T1000 (cell line): Measurements from ENCODE around the gene GBP7.
"Not testable (repeated sequence)": the region's sequence is repeated elsewhere in the genome, so short reads cannot be mapped to it uniquely, and the experiment has no call there.

Source experiments
- DNase-seq: peaks from one replicate; lab custom pipeline; 2025; ENCODE audit warnings: mixed read lengths; lab: John Stamatoyannopoulos, UW

Gene GBP7

GRCh38 chr1:89175601-89176256 is at the start of gene GBP7:
GBP7 (minus strand) TSS chr1:89176003; CDS start chr1:89171935, 4,068 bp downstream.
- DNase-seq = no peak

- DNase-seq = no peak
These were observed 45.5 kb upstream of the GBP7 start for GRCh38 chr1:89221341-89221740.

- DNase-seq = not testable (repeated sequence)
These were observed 44.0 kb upstream of the GBP7 start for GRCh38 chr1:89219851-89220250.

GRCh38 chr1:89218941-89219340 is 43.1 kb upstream of the GBP7 start:
- not testable (repeated sequence) for DNase-seq

- no peak for DNase-seq
These were observed 37.5 kb upstream of the GBP7 start for GRCh38 chr1:89213347-89213746.

GRCh38 chr1:89211035-89211634 is 35.3 kb upstream of the GBP7 start:
- DNase-seq = no peak

GRCh38 chr1:89206373-89206772 is 30.6 kb upstream of the GBP7 start:
- DNase-seq = no peak

GRCh38 chr1:89203166-89203565 is 27.4 kb upstream of the GBP7 start:
- no peak for DNase-seq

GRCh38 chr1:89201106-89201794 is 25.4 kb upstream of the GBP7 start:
- DNase-seq = no peak

GRCh38 chr1:89200663-89201062 is 24.9 kb upstream of the GBP7 start:
- no peak for DNase-seq

GRCh38 chr1:89199525-89200031 is 23.8 kb upstream of the GBP7 start:
- no peak for DNase-seq

GRCh38 chr1:89198491-89199072 is 22.8 kb upstream of the GBP7 start, which contains the start of gene GBP4:
GBP4 (minus strand) TSS chr1:89198942; CDS start chr1:89198834, 108 bp downstream.
- DNase-seq = no peak

GRCh38 chr1:89198081-89198480 is 22.3 kb upstream of the GBP7 start:
- DNase-seq = no peak

- no peak for DNase-seq
These were observed 19.7 kb upstream of the GBP7 start for GRCh38 chr1:89195476-89195875.

GRCh38 chr1:89191314-89191713 is 15.5 kb upstream of the GBP7 start:
- DNase-seq = no peak

- no peak for DNase-seq
These were observed 14.2 kb upstream of the GBP7 start for GRCh38 chr1:89190017-89190416.

- DNase-seq = no peak
These were observed 3.5 kb upstream of the GBP7 start for GRCh38 chr1:89179343-89179742.

- no peak for DNase-seq
These were observed 1.2 kb upstream of the GBP7 start for GRCh38 chr1:89176971-89177370.

- no peak for DNase-seq
These were observed 1.3 kb downstream of the GBP7 start for GRCh38 chr1:89174491-89174890.

GRCh38 chr1:89172468-89173143 is 3.2 kb downstream of the GBP7 start:
- DNase-seq = no peak

GRCh38 chr1:89171067-89171438 is 4.8 kb downstream of the GBP7 start:
- DNase-seq = no peak
